Mesenchymal stem cell (in vitro differentiated cells and primary cell): ENCODE measurements around the gene TCTN2.

Source experiments
- DNase-seq: peaks from one replicate; pipeline ENCODE4 v3.0.0-alpha.2; 2013
- H2AFZ ChIP-seq: one replicate; pipeline ENCODE4 v1.6.1; 2013; ENCODE audit warnings: low read depth, mild to moderate bottlenecking, control low read depth, inconsistent platforms, low read length, moderate library complexity
- H2AK5ac ChIP-seq: 2 replicates; pipeline ENCODE4 v1.6.1; 2013; ENCODE audit warnings: low read length, moderate library complexity, mild to moderate bottlenecking, inconsistent platforms; ENCODE audit not compliant: severe bottlenecking
- H2BK120ac ChIP-seq: one replicate; pipeline ENCODE4 v1.6.1; 2013; ENCODE audit warnings: low read depth, mild to moderate bottlenecking, inconsistent platforms, low read length, moderate library complexity
- H2BK12ac ChIP-seq, 2 experiments: one replicate each; pipeline ENCODE4 v1.6.1; 2013; ENCODE audit warnings: inconsistent platforms in 2 of 2, low read length in 2 of 2, mild to moderate bottlenecking in 2 of 2, moderate library complexity in 2 of 2, control low read depth in 1 of 2
- H2BK15ac ChIP-seq: one replicate; pipeline ENCODE4 v1.6.1; 2013; ENCODE audit warnings: mild to moderate bottlenecking, low read depth, inconsistent platforms; ENCODE audit not compliant: poor library complexity, severe bottlenecking
- H2BK5ac ChIP-seq: 2 replicates; pipeline ENCODE4 v1.6.1; 2013; ENCODE audit warnings: low read depth, mild to moderate bottlenecking, low read length, control low read depth, inconsistent platforms; ENCODE audit not compliant: poor library complexity, severe bottlenecking
- H3K14ac ChIP-seq, 2 experiments: one replicate each; pipeline ENCODE4 v1.6.1; 2013; ENCODE audit warnings: inconsistent platforms in 2 of 2, low read length in 2 of 2, control low read depth in 1 of 2, mild to moderate bottlenecking in 1 of 2, moderate library complexity in 1 of 2
- H3K18ac ChIP-seq, 2 experiments: one replicate each; pipeline ENCODE4 v1.6.1; 2013; ENCODE audit warnings: inconsistent platforms in 2 of 2, low read length in 2 of 2, control low read depth in 1 of 2, low read depth in 1 of 2, mild to moderate bottlenecking in 1 of 2
- H3K23ac ChIP-seq, 2 experiments: one replicate each; pipeline ENCODE4 v1.6.1; 2013; ENCODE audit warnings: inconsistent platforms in 2 of 2, low read length in 2 of 2, mild to moderate bottlenecking in 2 of 2, moderate library complexity in 2 of 2, control low read depth in 1 of 2
- H3K27ac ChIP-seq: 2 replicates; pipeline ENCODE4 v1.5.1; 2013; ENCODE audit warnings: mild to moderate bottlenecking, moderate library complexity, low read length, control low read depth, inconsistent platforms; ENCODE audit not compliant: poor library complexity, severe bottlenecking
- H3K27me3 ChIP-seq, 2 experiments: 2 replicates each; pipeline versions ENCODE4 v1.6.1 to v1.7.0; 2013; ENCODE audit warnings: low read length in 2 of 2, mild to moderate bottlenecking in 2 of 2, moderate library complexity in 2 of 2, control low read depth in 1 of 2, inconsistent platforms in 1 of 2; ENCODE audit not compliant: control insufficient read depth in 1 of 2, insufficient read depth in 1 of 2
- H3K36me3 ChIP-seq, 2 experiments: 2 replicates each; pipeline versions ENCODE4 v1.6.1 to v1.7.0; 2013; ENCODE audit warnings: low read length in 2 of 2, control low read depth in 1 of 2, inconsistent platforms in 1 of 2, low read depth in 1 of 2, mild to moderate bottlenecking in 1 of 2; ENCODE audit not compliant: insufficient read depth in 2 of 2, control insufficient read depth in 1 of 2
- H3K4ac ChIP-seq, 2 experiments: one replicate each; pipeline ENCODE4 v1.6.1; 2013; ENCODE audit warnings: inconsistent platforms in 2 of 2, low read length in 2 of 2, mild to moderate bottlenecking in 2 of 2, moderate library complexity in 2 of 2, control low read depth in 1 of 2, low read depth in 1 of 2
- H3K4me1 ChIP-seq: 2 replicates; pipeline ENCODE4 v1.6.1; 2013; ENCODE audit warnings: low read depth, low read length, control low read depth; ENCODE audit not compliant: control insufficient read depth, insufficient read depth
- H3K4me2 ChIP-seq: 2 replicates; pipeline ENCODE4 v1.6.1; 2013; ENCODE audit warnings: low read length, mild to moderate bottlenecking, inconsistent platforms; ENCODE audit not compliant: poor library complexity, severe bottlenecking
- H3K4me3 ChIP-seq, 2 experiments: 2 replicates each; pipeline versions ENCODE4 v1.5.1 to v1.7.0; 2013; ENCODE audit warnings: low read length in 2 of 2, mild to moderate bottlenecking in 2 of 2, control low read depth in 1 of 2, low read depth in 1 of 2; ENCODE audit not compliant: insufficient read depth in 1 of 2
- H3K79me1 ChIP-seq: replicated peaks from 2 replicates; pipeline ENCODE4 v1.6.1; 2013; ENCODE audit warnings: mild to moderate bottlenecking, control low read depth, low read length, inconsistent platforms; ENCODE audit not compliant: poor library complexity, severe bottlenecking
- H3K9ac ChIP-seq: 2 replicates; pipeline ENCODE4 v1.7.0; 2013; ENCODE audit warnings: mild to moderate bottlenecking, low read length, moderate library complexity
- H3K9me3 ChIP-seq: 2 replicates; pipeline ENCODE4 v1.7.0; 2013; ENCODE audit warnings: mild to moderate bottlenecking, low read length; ENCODE audit not compliant: control insufficient read depth
- H4K8ac ChIP-seq: one replicate; pipeline ENCODE4 v1.6.1; 2013; ENCODE audit warnings: inconsistent platforms, mild to moderate bottlenecking, low read length, moderate library complexity
- H4K91ac ChIP-seq: one replicate; pipeline ENCODE4 v1.6.1; 2013; ENCODE audit warnings: mild to moderate bottlenecking, low read length, inconsistent platforms
- WGBS: methylation state at CpG from one replicate; pipeline ENCODE4 v1.1.7; 2013; ENCODE audit warnings: mixed read lengths; 5-methylcytosine and 5-hydroxymethylcytosine counted together

The TCTN2 gene

DNA sequence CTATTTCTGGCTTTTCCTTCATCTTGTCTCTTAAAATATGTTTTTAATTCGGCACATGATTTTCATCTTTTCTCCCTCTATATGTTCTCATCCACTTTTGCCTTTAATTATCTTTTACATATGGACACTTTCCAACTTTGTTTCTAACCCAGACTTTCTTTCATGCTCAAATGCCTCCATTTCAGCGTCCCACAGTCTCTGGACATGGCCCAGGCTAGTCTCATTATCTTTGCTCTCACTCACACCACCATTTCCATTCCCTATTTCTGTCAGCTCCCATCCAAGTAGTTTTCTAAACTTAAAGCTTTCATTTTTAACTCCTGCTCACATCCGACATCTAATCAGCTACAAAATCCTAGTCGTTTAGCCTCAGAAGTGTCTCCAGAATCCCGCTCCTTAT is 22.5 kb upstream of the TCTN2 start:
- H3K4me1 ChIP-seq, result no peaks in the 10 kb centered on the region
- no peaks in the 10 kb centered on the region for H3K27me3 ChIP-seq
- no peak overlapping the region for H3K4me2 ChIP-seq
- WGBS, result 95% methylated on average over 5 of the region's 5 CpGs
- H3K4me3 ChIP-seq, result no peak overlapping the region
- no peak overlapping the region for H3K27ac ChIP-seq
- no peak overlapping the region for H2AFZ ChIP-seq
- H2BK12ac ChIP-seq, result no peak overlapping the region
- no peak overlapping the region for H2AK5ac ChIP-seq
- no peak overlapping the region for H4K8ac ChIP-seq
- H3K9ac ChIP-seq, result no peak overlapping the region
- H2BK5ac ChIP-seq, result no peak overlapping the region
- H3K4ac ChIP-seq, result no peak overlapping the region
- H3K23ac ChIP-seq, result no peak overlapping the region
- H3K36me3 ChIP-seq, result peaks cover 32 to 80% of the 10 kb centered on the region in 2 experiments
- DNase-seq, result no peak
- H3K18ac ChIP-seq, result no peak overlapping the region
- no peak overlapping the region for H2BK120ac ChIP-seq
- H3K9me3 ChIP-seq, result no peaks in the 10 kb centered on the region
- no peak overlapping the region for H2BK15ac ChIP-seq
- no peak overlapping the region for H3K14ac ChIP-seq
- H3K79me1 ChIP-seq, result peaks cover 25% of the 10 kb centered on the region
- no peak overlapping the region for H4K91ac ChIP-seq

DNA sequence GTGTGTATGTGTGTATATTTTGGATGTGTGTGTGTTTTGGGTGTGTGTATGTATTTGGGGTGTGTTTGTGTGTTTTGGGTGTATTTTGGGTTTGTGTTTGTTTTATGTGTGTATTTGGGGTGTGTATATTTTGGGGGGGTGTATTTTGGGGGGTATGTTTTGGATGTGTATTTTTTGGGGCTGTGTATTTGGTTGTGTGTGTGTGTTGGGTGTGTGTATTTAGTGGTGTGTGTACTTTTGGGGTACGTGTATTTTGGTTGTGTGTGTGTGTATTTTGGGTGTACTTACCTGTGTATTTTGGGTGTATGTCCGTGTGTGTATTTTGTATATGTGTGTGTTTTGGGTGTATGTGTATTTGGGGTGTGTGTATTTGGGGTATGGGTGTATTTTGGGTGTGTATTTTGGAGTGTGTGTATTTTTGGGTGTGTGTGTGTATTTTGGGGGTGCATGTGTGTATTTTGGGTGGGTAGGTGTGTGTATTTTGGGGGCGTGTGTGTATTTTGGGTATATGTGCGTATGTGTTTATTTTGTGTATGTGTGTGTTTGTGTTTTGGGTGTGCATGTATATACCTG is 16.7 kb upstream of the TCTN2 start:
- H2BK15ac ChIP-seq, result no peak overlapping the region
- DNase-seq, result no peak
- 93% methylated on average over 4 of the region's 4 CpGs for WGBS

DNA sequence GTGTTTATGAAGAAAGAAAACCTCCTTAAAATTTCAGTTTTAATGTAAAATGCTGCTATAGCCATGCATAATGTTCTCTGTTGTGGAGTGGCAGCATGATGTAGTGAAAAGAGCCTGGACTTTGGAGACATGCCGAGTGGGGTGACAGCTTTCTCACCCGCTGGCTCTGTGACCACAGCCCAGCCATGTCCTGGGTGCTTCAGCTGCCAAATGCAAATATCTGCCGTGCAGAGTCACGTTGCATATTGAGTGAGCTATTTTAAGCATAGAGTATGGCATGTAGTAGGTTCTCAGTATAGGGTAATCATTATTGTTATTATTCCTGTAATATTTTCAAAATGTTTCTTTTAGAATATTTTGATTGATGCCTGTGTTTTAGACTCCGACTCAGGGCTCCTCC is 15.5 kb upstream of the TCTN2 start:
- Histone ChIP-seq H2BK120ac (no peak overlapping the region), H3K14ac (no peak overlapping the region), H2BK15ac (no peak overlapping the region), H3K9me3 (no peaks in the 10 kb centered on the region), H3K18ac (no peak overlapping the region), H2BK5ac (no peak overlapping the region), H3K4ac (no peak overlapping the region), H3K4me1 (peaks cover 2% of the 10 kb centered on the region), H3K36me3 (peaks cover 16 to 69% of the 10 kb centered on the region in 2 experiments), H2AK5ac (no peak overlapping the region), H3K27me3 (no peaks in the 10 kb centered on the region), H3K79me1 (peaks cover 8% of the 10 kb centered on the region), H3K4me2 (no peak overlapping the region), H3K23ac (no peak overlapping the region), H3K27ac (no peak overlapping the region), H4K8ac (no peak overlapping the region), H2BK12ac (no peak overlapping the region), H4K91ac (no peak overlapping the region), H2AFZ (no peak overlapping the region), H3K4me3 (peak overlapping the region in 1 of 2 experiments; percentile 33), H3K9ac (no peak overlapping the region)
- DNase-seq, result no peak
- WGBS, result 100% methylated on average over 5 of the region's 5 CpGs

More for the DNA sequence above, 16.7 kb upstream of the TCTN2 start:
- Histone ChIP-seq H3K9me3 (no peaks in the 10 kb centered on the region), H3K27ac (no peak overlapping the region), H3K4ac (no peak overlapping the region), H3K23ac (no peak overlapping the region), H3K79me1 (peaks cover 15% of the 10 kb centered on the region), H2AK5ac (no peak overlapping the region), H3K4me2 (no peak overlapping the region), H3K27me3 (no peaks in the 10 kb centered on the region), H2BK5ac (no peak overlapping the region), H2BK120ac (no peak overlapping the region), H3K18ac (no peak overlapping the region), H4K8ac (no peak overlapping the region), H3K4me3 (no peak overlapping the region), H3K36me3 (peaks cover 21 to 77% of the 10 kb centered on the region in 2 experiments), H3K9ac (no peak overlapping the region), H2AFZ (no peak overlapping the region), H3K4me1 (no peaks in the 10 kb centered on the region), H3K14ac (no peak overlapping the region), H2BK12ac (no peak overlapping the region), H4K91ac (no peak overlapping the region)

DNA sequence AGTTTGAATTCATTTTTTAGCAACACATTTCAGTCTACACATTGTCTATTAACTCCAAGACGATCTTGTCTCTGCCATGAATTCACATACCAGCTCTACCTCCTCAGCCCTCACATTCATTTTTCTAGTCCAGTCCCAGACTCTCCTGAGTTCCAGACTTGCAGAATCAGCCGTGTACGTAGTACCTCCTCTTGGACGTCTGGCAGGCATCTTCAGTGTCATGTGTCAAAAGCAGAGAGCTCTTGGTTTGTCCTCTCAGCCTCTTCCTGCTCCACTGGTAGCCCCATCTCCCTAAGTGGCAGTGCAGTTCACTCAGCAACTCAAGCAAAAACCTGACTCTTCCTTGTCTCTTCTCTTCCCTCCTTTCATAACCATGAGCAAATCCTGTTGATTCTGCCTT is 14.5 kb upstream of the TCTN2 start:
- no peak overlapping the region for H2BK15ac ChIP-seq
- H3K79me1 ChIP-seq, result peaks cover 8% of the 10 kb centered on the region
- H2BK5ac ChIP-seq, result no peak overlapping the region
- H3K23ac ChIP-seq, result no peak overlapping the region
- DNase-seq, result no peak
- no peak overlapping the region for H3K4ac ChIP-seq
- H4K91ac ChIP-seq, result no peak overlapping the region
- no peak overlapping the region for H2BK120ac ChIP-seq
- no peak overlapping the region for H3K18ac ChIP-seq
- H4K8ac ChIP-seq, result no peak overlapping the region
- no peak overlapping the region for H2AFZ ChIP-seq
- H3K9me3 ChIP-seq, result no peaks in the 10 kb centered on the region
- peaks cover 16 to 59% of the 10 kb centered on the region in 2 experiments for H3K36me3 ChIP-seq
- no peak overlapping the region for H2BK12ac ChIP-seq
- no peaks in the 10 kb centered on the region for H3K27me3 ChIP-seq
- no peak overlapping the region for H3K4me2 ChIP-seq
- no peak overlapping the region for H3K4me3 ChIP-seq
- no peak overlapping the region for H2AK5ac ChIP-seq
- peaks cover 2% of the 10 kb centered on the region for H3K4me1 ChIP-seq
- H3K27ac ChIP-seq, result no peak overlapping the region
- H3K14ac ChIP-seq, result no peak overlapping the region
- no peak overlapping the region for H3K9ac ChIP-seq
- WGBS, result 83% methylated on average over 4 of the region's 4 CpGs
